Activated naive CD4-positive, alpha-beta T cell treated with anti-CD3 and anti-CD28 coated beads, Interleukin-2, amount 10 ng/mL, durations not matched to agents 5 hours and 36 hours (primary cell): ENCODE data around the gene SLC25A28. TPM values are rescaled to one million over a fixed set of nuclear protein-coding genes. Genes with fewer than 3 reads are reported as not detected.

Experiments
- total RNA-seq, 2 experiments: library from RNA; stranded (reverse); gene quantifications; one replicate each; pipeline ENCODE4 v1.2.3, GENCODE V29; 2021

Gene SLC25A28, protein sequence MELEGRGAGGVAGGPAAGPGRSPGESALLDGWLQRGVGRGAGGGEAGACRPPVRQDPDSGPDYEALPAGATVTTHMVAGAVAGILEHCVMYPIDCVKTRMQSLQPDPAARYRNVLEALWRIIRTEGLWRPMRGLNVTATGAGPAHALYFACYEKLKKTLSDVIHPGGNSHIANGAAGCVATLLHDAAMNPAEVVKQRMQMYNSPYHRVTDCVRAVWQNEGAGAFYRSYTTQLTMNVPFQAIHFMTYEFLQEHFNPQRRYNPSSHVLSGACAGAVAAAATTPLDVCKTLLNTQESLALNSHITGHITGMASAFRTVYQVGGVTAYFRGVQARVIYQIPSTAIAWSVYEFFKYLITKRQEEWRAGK
- total RNA-seq, result 10 to 100 TPM; 50.5 to 50.7 TPM

DNA sequence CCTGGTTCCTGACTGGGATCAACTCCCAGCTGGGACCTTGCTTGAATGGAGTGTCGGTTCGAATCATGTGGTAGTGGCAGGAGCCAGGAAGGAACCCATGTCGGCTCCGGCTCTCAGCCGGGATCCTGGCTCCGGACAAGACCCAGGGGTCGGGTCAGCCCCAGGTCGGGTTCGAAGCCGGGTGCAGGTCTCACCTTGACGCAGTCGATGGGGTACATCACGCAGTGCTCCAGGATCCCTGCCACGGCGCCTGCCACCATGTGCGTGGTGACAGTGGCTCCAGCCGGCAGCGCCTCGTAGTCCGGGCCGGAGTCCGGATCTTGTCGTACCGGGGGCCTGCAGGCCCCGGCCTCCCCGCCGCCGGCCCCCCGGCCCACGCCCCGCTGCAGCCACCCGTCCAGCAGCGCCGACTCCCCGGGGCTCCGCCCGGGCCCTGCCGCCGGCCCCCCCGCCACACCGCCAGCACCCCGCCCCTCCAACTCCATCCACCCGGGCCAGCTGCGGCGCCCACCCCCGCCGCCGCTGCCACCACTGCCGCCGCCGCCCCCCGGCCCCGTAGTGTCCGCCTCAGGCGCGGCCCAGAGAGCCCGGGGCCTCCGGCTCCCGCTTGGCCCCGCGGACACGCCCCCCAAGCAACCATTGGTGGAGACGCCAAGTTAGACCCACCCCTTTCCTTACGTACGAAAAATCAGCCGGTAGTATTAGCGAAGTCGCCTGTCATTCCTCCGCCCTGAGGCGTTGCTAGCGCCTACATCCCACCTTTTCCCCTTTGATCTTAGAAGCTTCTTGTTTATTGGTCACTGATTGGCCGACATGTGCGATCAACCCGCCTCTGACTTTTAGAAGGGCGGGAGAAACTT is at the start of gene SLC25A28:
TSS of gene SLC25A28 (minus strand) at position 589 of the 860 bp plus-strand sequence. CDS start at position 485, 104 bp downstream.

DNA sequence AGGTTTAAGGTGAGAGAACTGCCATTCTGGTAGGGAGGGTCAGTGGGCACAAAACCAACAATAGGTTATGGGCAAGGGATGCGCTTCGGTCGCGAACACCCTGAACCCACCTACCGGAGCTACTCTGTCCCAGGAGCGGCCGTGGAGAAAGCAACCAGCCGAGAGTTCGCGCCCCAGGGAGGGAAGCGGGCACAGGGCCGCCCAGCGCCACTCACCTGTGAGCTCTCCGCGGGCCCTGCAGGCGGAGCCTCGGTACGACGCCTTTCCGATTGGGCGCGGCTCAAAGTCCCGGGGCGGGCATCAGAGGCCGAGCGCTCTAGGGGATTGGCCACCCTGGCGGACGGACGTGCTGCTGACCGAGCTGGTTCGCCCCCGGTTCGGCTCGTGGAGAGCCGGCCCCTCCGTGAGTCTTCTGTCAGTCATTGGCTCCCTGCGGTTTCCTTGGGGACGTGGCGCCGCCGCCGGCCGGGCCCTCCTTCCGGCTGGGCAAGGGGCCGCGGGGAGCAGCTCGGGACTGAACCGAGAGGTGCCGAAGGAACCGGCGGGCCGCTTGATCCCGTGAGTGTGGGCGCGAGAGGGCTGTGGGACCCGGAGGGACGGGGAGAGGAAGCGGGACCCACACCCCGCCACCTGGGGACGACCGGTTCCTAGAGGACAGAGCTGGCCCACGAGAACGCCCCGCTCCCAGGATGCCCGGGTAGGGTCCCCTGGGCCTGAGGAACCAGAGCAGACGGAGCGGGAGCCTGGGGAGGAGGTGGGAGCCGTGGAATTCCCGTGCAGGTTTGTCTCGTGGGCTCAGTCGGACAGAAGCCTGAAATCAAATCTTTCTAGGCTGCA is 39.0 kb upstream of the SLC25A28 start, which contains the start of gene ENTPD7:
TSS of gene ENTPD7 (plus strand) at position 479 of the 837 bp plus-strand sequence. CDS start 448 bp downstream, outside the sequence.

Other genes starting within 250 kb of the SLC25A28 start
- gene GOT1, start 189.8 kb downstream of the SLC25A28 start, total RNA-seq, result 10 to 100 TPM; 22.2 to 24.5 TPM
- gene NKX2-3, start 87.5 kb downstream of the SLC25A28 start, total RNA-seq, result not detected
- gene ENTPD7, start 39.1 kb upstream of the SLC25A28 start, total RNA-seq, result 1 to 10 TPM; 4.9 to 5.2 TPM
- 10 to 100 TPM; 37.3 to 40.7 TPM for gene COX15, start 111.7 kb upstream of the SLC25A28 start, total RNA-seq
- 10 to 100 TPM; 22.7 to 23.0 TPM for gene CUTC, start 111.8 kb upstream of the SLC25A28 start, total RNA-seq
- 1 to 10 TPM; 1.1 to 1.7 TPM for gene ABCC2, start 162.2 kb upstream of the SLC25A28 start, total RNA-seq